Measurements from ENCODE around the gene SPECC1. TPM values are rescaled to one million over a fixed set of nuclear protein-coding genes. Genes with fewer than 3 reads are reported as not detected.
"Not testable (repeated sequence)": the region's sequence is repeated elsewhere in the genome, so short reads cannot be mapped to it uniquely, and the experiment has no call there.

The SPECC1 gene
- total and polyA plus RNA-seq, 2 of the 4 experiments (the other 2 are of a cell fraction), result 16.9 to 26.2 TPM

- H3K27ac ChIP-seq (ENCODE audit: insufficient read depth, low read length); H3K56ac ChIP-seq (ENCODE audit: extremely low read depth, insufficient read depth, low read length); BruUV-seq (replicated peaks); H3K14ac ChIP-seq (replicated peaks; ENCODE audit: low read depth, low read length); in situ Hi-C loops (cut with MboI; ENCODE audit: low sequenced_read_pairs); H2AK5ac ChIP-seq (ENCODE audit: low read depth, low read length); H3K79me1 ChIP-seq (ENCODE audit: low read depth in 1 of 2, low read length in 2 of 2); H3K9me1 ChIP-seq (ENCODE audit: insufficient read depth, low read length); H3K18ac ChIP-seq (ENCODE audit: low read depth, low read length); H3K9ac ChIP-seq (ENCODE audit: low read depth, low read length); H2AK9ac ChIP-seq (replicated peaks; ENCODE audit: low read depth, low read length, poor library complexity); H2BK5ac ChIP-seq (ENCODE audit: low read depth, low read length, poor library complexity, severe bottlenecking); H3K36me3 ChIP-seq (ENCODE audit: control insufficient read depth, insufficient read depth, low read length); POLR2A ChIA-PET (ENCODE audit: unreplicated experiment); H3K4ac ChIP-seq (ENCODE audit: low read depth, low read length); H4K20me1 ChIP-seq (ENCODE audit: insufficient read depth, low read length); H3K4me2 ChIP-seq (ENCODE audit: low read depth, low read length); H4K5ac ChIP-seq (ENCODE audit: low read depth, low read length); H4K91ac ChIP-seq (ENCODE audit: insufficient read depth, low read depth, low read length); H2BK20ac ChIP-seq (ENCODE audit: low read depth, low read length); H3K27me3 ChIP-seq (ENCODE audit: control insufficient read depth, insufficient read depth, low read length); H3K4me1 ChIP-seq (ENCODE audit: control insufficient read depth, insufficient read depth, low read length); dilution Hi-C loops (cut with HindIII; ENCODE audit: low sequenced_read_pairs, unreplicated experiment); H3K9me3 ChIP-seq (ENCODE audit: control insufficient read depth, insufficient read depth, low read length); H2AFZ ChIP-seq (replicated peaks; ENCODE audit: low read length, poor library complexity); H3K23ac ChIP-seq (ENCODE audit: low read depth, low read length); CTCF ChIA-PET; H2BK15ac ChIP-seq (ENCODE audit: low read depth, low read length); H2BK120ac ChIP-seq (ENCODE audit: low read depth, low read length): not testable (repeated sequence)
- ATAC-seq (ENCODE audit: low read depth) (peak; percentile 88), DNase-seq (peak; percentile 57)
- Histone ChIP-seq H4K8ac (ENCODE audit: low read depth in 2 of 2, low read length in 2 of 2) (peak overlapping the region in 1 of 2 experiments; percentile 69; a peak in 1 of 4 replicates), H3K4me3 (ENCODE audit: insufficient read depth, low read depth, low read length) (peak overlapping the region; percentile 32; the same call in 1 of the 2 replicates)
- WGBS, 2 experiments (ENCODE audit: extremely low coverage in 2 of 2, insufficient read length in 1 of 2), result 2% methylated on average over 15 of the region's 47 CpGs; no CpG with 5 or more reads in 1 of the 2 experiments
- intact Hi-C loops (cut with micrococcal nuclease), result loop anchor here (2.0 kb wide), 2 partner anchors 94 to 200 kb away; no protein-coding TSS in a partner anchor
- TF ChIP-seq MAZ (IDR thresholded peaks at IDR 0.05; ENCODE audit: borderline replicate concordance, low read depth, low read length), result 0 out of 2 replicates have a peak, but pooled peaks have one; percentile 33
- peak; percentile 72 for TF ChIP-seq RAD21 (IDR thresholded peaks at IDR 0.05; ENCODE audit: low read length)
- TF ChIP-seq SMC3 (IDR thresholded peaks at IDR 0.05; ENCODE audit: low read depth, low read length), result peak; percentile 82
- peak; percentile 79 for TF ChIP-seq CTCF (conservative IDR thresholded peaks at IDR 0.05; ENCODE audit: low read depth, low read length)
These were observed 311.5 kb downstream of the SPECC1 start for GRCh38 chr17:20320535-20321229.

GRCh38 chr17:20321357-20321756 is 312.2 kb downstream of the SPECC1 start:
- H2BK120ac ChIP-seq (ENCODE audit: low read depth, low read length); ATAC-seq (ENCODE audit: low read depth); H3K9me1 ChIP-seq (ENCODE audit: insufficient read depth, low read length); dilution Hi-C loops (cut with HindIII; ENCODE audit: low sequenced_read_pairs, unreplicated experiment); H3K4me3 ChIP-seq (ENCODE audit: insufficient read depth, low read depth, low read length); H2BK20ac ChIP-seq (ENCODE audit: low read depth, low read length); H2AK5ac ChIP-seq (ENCODE audit: low read depth, low read length); H3K79me1 ChIP-seq (ENCODE audit: low read depth in 1 of 2, low read length in 2 of 2); H3K4ac ChIP-seq (ENCODE audit: low read depth, low read length); H4K91ac ChIP-seq (ENCODE audit: insufficient read depth, low read depth, low read length); H2AK9ac ChIP-seq (replicated peaks; ENCODE audit: low read depth, low read length, poor library complexity); H3K4me2 ChIP-seq (ENCODE audit: low read depth, low read length); H4K20me1 ChIP-seq (ENCODE audit: insufficient read depth, low read length); H3K56ac ChIP-seq (ENCODE audit: extremely low read depth, insufficient read depth, low read length); H3K18ac ChIP-seq (ENCODE audit: low read depth, low read length); H4K8ac ChIP-seq (ENCODE audit: low read depth in 2 of 2, low read length in 2 of 2); CTCF ChIA-PET; H4K5ac ChIP-seq (ENCODE audit: low read depth, low read length); H3K14ac ChIP-seq (replicated peaks; ENCODE audit: low read depth, low read length); H3K4me1 ChIP-seq (ENCODE audit: control insufficient read depth, insufficient read depth, low read length); H3K36me3 ChIP-seq (ENCODE audit: control insufficient read depth, insufficient read depth, low read length); H2BK5ac ChIP-seq (ENCODE audit: low read depth, low read length, poor library complexity, severe bottlenecking); H3K27me3 ChIP-seq (ENCODE audit: control insufficient read depth, insufficient read depth, low read length); BruUV-seq (replicated peaks); POLR2A ChIA-PET (ENCODE audit: unreplicated experiment); H2AFZ ChIP-seq (replicated peaks; ENCODE audit: low read length, poor library complexity); H3K9me3 ChIP-seq (ENCODE audit: control insufficient read depth, insufficient read depth, low read length); H2BK15ac ChIP-seq (ENCODE audit: low read depth, low read length); DNase-seq; H3K27ac ChIP-seq (ENCODE audit: insufficient read depth, low read length); in situ Hi-C loops (cut with MboI; ENCODE audit: low sequenced_read_pairs); H3K9ac ChIP-seq (ENCODE audit: low read depth, low read length); H3K23ac ChIP-seq (ENCODE audit: low read depth, low read length): not testable (repeated sequence)
- WGBS, 2 experiments (ENCODE audit: extremely low coverage in 2 of 2, insufficient read length in 1 of 2), result no CpG with 5 or more reads among the region's 32 CpGs
- intact Hi-C loops (cut with micrococcal nuclease), result loop anchor here (2.0 kb wide), 2 partner anchors 95 to 201 kb away; no protein-coding TSS in a partner anchor

Data from IMR-90 (cell line).